HG03025 (cell line): ENCODE results near the gene LRRC36.

Experiments
- ATAC-seq: cut with Tn5 transposase; IDR thresholded peaks from one replicate; pipeline ENCODE4 v1.9.1; 2021; ENCODE audit warnings: mild to moderate bottlenecking, moderate library complexity; ENCODE audit not compliant: unreplicated experiment, low FRiP score

LRRC36 gene

DNA sequence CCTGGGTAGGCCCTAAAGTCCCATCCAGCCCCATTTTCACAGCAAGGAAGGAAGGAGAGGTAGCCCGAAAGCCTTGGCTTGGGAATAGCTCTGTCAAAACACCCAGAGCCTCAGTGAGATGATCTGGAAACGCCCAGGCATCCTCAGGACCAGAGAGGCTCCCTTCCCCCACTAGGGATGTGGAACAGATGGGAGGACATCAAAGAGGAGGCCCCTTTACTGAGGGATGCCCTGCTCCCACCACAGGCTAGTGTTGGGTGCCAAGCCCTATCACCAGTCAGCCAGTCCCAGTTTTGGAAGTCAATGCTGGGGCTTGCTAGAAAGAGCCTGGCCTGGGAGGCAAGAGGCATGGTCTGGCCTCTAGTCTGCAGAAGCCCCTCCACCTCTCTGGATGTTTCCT lies 62.0 kb downstream of the LRRC36 start:
- no peak for ATAC-seq

- ATAC-seq = no peak
Measured at GRCh38 chr16:67389911-67390815, 63.5 kb downstream of the LRRC36 start.

GRCh38 chr16:67390816-67391423 lies 64.3 kb downstream of the LRRC36 start:
- no peak for ATAC-seq

- no peak for ATAC-seq
Measured at GRCh38 chr16:67391424-67392300, 65.0 kb downstream of the LRRC36 start.

DNA sequence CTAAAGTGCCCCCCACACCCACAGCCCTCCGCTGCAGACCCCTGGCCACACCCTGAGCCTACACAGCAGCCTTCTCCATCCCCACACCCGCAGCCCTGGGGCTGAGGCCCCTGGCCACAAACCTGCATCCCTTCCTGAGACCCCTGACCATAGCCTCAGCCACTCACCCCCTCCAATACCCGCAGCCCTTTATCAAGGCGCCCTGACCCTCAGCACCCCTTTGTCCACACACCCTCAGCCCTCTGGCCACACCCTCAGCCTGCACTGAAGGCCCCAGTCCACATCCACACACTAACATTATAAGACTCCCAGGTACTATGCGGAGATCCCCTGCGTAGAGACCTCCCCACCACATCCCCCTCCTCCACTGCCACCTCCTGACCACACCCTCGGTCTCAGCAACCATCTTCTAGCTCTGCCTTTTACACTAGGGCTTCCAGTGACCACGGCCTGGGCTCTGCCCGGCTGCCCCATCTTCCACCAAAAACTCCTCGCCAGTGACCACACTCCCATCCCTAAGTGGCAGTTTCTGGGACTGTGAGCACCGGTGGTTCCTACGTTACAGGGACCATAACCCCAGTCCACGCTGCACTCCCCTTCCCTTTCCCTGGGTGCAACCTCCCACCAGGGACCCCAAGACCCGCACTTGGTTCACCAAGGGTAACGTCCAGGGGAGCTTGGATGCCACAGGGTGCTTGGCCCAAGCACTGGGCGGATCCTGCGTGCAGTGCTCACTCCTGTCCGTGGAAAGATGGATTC lies 65.9 kb downstream of the LRRC36 start:
- ATAC-seq = no peak

DNA sequence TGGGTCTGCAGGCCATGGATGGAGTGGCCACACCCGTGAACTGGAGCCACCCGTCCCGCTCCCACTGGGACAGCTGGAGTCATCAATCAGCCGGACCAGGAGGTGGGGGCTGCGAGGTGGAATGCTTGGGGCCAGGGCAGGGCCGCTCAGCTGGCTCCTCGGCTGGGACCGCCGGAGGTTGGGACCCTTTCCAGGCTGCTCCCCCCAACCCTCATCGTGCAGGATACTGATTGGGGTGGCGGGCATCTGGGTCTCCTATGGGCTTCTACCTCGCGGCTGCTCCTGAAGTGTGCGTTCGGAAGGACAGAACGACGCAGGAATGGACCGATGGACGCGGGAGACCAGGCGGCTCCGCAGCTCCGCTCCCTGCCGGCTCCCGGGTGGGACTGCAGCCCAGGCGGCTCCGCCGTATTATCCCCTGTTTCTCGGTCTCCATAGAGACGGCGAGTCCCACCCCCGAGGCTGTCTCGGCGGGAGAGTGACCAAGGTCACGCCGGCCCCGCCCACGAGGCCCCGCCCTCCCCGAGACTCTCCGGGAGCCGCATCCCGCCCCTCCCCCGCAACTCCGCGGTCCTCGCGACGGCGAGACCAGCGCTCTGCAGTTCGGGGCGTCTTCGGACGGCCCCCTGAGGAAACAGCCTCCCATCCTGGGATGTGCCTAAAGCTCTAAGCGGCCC lies 66.6 kb downstream of the LRRC36 start, which contains the start of gene TPPP3:
TPPP3 (minus strand) TSS at position 388 of the 677 bp plus-strand sequence. CDS start 2,387 bp downstream, outside the sequence.
- ATAC-seq = no peak

DNA sequence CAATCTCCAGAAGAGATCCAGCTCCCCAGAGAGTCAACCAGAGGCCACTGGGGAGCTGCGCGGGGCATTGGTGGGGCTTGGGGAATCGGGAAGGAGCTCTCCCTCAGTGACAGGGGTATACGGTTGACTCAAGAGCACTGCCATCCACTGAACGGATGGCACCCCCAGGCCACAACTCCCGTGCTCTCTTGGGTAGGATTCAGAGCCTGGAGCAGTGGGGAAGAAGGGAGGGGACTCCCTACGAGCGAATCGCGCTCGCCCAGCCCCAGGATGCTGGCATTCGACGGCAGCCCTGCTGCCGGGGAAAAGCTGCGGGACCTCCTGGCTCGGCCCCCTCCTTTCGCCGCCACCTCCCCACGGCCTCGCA lies 67.2 kb downstream of the LRRC36 start:
- ATAC-seq = no peak

DNA sequence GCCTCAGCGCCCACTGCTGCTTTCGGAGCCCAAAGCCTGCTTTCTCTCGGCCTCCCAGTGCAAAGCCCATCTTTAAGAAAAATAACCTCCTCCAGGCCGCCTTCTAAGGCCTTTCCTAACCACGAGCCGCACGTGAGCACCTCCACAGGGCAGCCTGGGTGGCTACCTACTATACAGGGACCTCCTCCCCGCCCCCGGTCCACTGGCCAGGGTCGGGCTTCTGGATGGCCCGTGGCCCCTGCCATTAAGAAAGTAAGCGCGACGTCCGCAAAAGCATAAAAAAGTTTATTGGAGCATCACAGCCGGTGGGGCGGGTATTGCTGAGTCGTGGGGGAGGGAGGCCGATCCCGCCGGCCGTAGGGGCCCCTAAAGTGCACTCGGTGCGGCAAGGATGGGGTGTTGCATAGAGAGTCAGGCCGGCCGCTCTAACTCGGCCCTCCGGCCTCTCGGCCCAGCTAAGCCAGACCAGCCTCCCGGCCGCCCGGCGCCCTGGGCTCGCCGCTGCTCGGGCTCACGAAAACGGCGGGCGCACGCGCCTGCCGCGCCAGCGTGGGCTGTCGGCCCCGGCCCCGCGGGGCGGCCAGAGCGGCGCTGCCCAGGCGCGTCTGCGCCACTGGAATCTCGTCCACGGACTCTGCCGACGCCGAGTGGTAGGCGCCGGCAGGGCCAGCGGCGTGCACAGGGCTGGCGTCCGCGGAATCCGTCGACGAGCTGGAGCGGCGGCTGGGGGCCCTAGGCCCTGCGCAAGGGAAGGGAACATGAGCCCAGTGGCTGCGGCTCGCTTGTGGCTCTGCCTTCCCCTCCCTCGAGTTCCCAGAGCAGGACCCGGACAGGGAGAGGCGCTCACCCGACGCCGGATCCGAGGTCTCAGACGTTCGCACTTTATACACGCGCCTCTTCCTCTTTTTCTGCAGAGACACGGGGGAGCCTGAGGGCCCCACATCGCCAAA lies 67.8 kb downstream of the LRRC36 start:
- no peak for ATAC-seq

DNA sequence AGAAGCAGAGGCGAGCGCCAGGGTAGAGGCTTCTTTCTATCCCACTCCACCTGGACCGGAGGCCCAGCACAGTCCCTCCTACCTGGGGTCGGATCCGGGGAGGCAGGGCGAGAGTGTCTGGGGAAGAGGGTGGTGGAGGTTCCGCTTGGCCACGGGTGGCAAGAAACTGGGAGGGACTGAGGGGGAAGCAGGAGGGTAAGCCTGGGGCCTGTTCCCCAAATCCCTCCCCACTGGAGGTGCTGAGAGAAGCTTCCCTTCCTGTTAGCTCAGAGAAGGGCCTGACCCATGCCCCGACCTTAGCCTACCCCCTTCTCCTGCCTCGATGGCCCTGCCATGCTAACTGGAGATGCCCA lies 68.5 kb downstream of the LRRC36 start:
- no peak for ATAC-seq

- no peak for ATAC-seq
Measured at GRCh38 chr16:67395458-67396158, 69.0 kb downstream of the LRRC36 start.

GRCh38 chr16:67396159-67397035 lies 69.8 kb downstream of the LRRC36 start:
- no peak for ATAC-seq

GRCh38 chr16:67397036-67397801 lies 70.6 kb downstream of the LRRC36 start:
- no peak for ATAC-seq

DNA sequence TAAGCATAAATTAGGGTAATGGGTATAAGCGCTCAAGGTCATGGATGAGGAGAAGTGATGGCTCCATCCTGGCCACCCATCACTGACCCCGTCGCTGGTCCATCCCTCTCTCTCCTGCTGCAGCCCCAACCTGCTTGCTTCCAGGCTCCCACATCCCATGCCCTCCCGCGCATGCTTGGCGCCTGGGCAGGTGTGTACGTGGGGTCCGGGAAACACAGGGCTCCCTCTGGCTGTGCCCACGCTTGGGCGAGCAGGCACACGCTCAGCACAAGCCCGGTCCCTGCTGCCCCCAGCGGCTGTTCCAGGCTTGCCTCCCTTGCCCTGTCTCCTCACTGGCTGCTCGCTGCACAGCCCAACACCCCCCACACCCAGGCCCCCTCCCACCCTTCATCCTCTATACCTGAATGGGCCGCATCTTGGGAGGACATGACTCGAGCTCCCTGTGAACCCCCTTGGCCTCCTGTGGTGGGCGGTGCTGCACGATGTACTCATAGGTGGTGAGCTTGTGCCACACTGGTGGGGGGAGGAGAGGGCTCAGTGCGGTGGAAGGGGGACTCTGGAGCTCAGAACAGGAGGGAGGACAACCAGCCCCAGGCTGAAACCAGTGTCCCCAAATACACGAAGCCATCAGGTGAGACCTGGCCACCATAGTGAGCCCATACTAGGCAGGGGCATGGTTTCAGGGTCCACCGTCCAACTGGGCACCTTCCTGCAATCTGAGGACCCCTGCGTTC lies 71.4 kb downstream of the LRRC36 start:
- ATAC-seq = no peak

DNA sequence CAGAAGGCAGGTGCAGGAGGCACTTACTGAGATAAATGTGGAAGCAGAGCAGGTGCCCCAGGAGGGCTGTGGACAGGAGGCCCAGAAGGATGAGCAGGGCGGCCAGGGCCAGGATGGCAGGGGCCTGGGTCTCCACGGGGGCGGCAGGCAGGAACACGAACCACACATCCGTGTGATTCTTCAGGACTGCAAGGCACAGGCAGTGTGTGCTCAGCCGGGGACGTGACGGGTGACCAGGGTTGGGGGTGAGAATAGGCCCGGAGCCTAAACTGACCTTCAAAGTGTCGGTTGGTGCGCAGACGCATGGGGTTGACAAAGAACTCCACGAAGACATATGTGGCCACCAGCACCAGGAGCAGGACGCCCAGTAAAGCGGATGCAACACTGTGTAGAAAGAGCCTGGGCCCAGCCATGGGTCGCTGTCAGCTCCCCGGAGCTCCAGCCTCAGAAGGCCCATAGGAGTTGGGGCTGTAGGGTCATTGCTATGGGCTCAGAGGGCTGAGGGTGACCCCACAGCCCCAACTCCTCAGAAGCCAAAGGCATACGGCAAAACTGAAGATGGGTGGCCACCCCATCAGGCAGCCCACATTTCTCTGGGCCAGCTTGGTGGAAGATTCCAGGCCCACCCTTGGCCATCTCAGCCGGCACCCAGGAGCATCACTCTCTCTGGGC lies 72.1 kb downstream of the LRRC36 start:
- ATAC-seq = no peak

GRCh38 chr16:67399218-67399733 lies 72.7 kb downstream of the LRRC36 start:
- no peak for ATAC-seq
